Endothelial cell of hepatic sinusoid (primary cell): ENCODE data around the gene TNS1.

ENCODE experiments used
- in situ Hi-C: cut with HindIII; loops from 2 replicates; pipeline ENCODE4 v1.10.0; 2017; ENCODE audit warnings: low sequenced_read_pairs

Gene TNS1

DNA sequence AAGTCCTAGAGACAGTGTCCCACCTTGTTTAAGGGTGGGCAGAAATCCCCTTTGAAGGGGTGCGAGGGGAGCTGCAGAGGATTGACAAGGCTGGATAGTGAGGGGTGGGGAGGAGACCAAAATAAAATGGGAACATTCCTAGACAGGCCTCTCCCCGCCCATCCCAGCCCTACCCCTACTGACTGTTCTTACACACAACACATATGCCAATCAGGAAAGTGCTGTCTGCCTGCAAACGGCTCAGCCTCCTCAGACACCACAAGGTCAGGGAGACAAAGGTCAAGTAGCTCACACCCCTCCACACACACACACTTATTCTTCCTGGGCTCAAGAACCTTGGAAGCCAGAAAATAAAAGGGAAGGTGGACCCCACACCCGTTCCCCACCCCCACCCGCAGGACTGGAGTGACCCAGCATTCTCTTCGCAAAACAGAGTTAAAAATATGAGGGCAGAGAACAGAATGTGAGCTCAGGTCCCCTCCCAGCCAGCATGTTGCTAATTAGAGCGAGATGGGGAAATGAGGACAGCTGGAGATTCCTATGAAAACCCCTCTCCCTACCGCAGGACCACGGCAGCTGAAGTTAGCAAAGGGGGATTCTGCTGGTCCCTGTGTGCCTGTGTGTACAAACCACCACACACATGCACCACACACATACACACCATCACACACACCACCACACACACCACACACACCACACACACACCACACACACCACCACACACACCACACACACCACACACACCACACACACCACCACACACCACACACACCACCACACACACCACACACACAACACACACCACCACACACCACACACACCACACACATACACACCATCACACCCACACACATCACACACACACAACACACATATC is 197.8 kb downstream of the TNS1 start:
- in situ Hi-C loops, result no loop called here

DNA sequence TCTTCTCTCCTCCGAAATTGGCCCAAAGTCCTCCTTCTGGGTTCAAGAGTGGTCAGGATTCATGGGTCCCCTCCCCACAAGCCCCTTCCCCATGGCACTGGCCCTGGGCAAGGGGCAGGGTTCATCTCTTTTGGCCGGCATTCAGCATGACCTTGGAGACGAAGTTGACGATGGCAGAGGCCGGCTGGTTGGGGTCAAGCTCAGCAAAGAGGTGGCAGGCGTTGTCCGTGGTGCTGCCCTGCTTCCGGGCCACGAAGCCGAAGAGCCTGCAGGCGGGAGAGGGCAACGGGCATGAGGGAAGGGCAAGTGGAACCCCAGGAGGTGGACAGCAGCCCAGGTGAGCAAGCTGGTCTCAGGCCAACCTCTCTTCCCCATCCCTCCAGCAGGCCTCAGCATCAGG is 198.5 kb downstream of the TNS1 start:
- in situ Hi-C loops, result no loop called here

DNA sequence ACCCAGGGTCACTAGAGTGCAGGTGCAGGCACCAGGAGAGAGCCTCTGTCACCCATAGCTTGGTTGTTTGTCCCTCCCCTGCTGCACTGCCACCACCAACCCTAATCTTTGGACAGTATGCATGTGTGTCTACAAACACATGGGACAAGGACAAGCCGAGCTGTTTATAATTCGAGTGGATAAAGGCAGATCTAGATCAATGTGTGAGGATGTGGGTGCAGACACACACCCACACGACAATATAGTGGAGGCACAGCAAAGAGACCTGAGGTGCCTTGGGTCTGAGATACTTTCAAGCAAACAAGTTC is 199.2 kb downstream of the TNS1 start:
- in situ Hi-C loops, result no loop called here

DNA sequence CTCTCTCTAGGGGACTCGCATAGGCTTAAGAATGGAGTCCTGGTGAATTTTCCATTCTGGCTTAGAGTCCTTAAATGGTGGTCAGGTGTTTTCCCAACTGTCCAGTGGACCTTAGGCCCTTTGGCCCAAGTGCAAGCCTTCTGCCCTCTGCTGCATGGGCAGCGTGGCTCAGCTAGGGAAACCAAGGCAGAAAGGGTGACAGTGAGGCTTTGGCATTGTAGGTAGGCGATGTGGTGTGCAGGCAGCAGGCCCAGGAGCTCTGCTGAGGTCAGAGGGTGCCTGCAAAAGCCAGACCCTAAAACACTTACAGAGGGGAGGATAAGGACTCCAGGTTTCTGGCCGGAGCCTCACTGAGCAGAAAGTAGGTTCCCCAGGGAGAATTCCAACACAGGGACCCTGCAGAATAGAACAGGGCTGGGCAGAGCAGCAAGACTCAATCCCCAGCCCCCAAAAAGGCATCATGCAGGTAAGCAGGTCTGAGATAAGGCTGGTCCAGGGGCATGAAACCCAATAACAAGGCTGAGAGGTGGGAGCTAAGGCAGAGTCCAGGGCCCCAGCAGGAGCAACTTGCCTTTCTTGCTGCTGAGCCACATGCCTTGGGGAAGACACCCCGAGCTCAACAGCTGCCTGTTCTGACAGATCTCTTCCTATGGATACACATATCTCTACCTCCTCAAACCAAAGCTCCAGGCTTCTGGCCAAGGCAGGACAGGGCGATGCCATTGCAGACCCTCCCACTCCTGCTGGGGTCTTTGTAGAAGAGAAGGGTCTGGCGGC is 199.7 kb downstream of the TNS1 start:
- in situ Hi-C loops, result no loop called here

DNA sequence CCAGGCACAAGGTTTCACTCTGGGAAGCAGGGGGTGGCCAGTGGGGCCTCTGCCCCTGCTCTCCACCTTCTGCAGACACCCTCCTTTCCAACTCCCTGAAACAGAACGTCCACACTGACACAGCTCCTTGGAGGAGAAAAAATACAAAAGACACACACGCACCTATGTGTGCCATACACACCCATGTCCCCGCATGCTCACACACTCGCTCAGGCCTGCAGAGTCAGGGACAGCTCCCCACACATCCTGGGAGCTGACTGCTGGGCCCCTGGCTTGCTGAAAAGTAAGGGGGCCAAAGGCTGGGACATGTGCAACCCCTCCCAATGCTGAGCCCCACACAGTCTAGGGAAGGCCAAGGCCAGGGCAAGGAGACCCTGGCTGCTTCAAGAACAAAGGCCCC is 200.5 kb downstream of the TNS1 start:
- in situ Hi-C loops, result no loop called here

DNA sequence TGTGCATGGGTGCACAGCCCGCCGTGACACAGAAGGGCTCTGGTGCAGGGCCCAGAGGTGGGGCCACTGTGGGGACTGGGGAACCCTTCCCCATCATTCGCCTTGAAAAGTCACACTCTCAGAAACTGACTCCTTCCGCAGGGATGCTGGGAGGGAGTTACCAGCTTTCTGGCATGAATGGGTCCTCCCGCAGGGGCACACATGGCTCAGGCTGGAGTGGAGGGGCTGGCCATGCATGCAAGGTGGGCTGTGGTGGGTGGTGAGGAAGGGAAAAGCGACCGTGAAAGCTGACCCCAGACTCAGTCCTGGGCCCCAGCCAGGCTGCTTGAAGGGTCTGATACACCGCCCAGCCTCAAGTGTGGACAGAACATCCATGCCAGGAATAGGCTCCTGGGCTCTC is 201.1 kb downstream of the TNS1 start:
- in situ Hi-C loops, result no loop called here

DNA sequence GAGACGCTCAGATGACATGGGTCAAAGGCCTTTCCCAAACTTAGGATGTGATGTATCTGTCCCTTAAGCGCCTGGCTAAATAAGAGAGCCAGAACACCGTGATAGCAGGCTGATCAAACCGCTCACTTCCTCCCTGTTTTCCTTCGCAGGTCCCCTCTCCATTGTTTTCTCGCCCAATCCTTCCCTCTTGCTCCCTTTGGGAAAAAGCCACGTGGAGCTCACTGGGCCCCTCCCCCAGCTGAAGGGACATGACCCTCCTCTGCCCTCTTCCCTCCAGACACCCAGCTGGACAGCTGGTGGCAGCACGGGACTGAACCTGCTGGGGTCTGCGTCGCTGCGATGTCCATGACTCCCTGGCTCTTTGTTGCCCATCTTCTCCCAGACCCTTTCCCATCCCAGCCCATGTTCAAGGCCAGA is 201.7 kb downstream of the TNS1 start:
- in situ Hi-C loops, result no loop called here

DNA sequence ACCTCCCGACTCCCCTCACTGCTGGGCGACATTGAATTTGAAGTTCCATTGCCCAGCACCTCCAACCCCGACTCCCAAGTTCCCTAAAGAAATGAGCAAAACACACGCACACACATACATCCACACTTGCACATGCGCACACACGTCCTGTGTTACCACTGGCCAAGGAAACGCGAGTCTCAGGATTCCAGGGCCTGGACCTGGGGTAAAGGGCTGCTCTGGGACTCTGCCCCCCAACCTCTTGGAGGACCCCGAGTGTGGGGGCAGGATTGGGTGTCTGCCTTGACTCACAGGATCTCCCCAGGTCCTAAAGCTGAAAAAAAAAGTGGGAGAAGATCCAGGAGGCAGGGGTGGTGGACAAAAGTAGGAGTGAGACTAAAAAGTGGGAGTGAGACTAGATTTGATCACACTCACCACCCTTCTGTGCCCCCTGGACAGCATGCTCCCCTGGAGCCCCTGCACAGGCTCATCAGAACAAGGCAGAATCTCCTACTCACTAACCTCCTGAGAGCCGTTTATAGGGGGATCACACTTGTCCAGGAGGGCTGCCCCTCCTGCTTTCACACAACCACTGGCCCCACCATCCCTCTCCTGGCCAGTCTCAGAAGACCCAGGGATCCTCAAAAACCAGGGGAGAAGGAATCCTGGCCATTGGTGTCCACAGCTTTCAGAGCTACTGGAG is 202.2 kb downstream of the TNS1 start:
- in situ Hi-C loops, result no loop called here

DNA sequence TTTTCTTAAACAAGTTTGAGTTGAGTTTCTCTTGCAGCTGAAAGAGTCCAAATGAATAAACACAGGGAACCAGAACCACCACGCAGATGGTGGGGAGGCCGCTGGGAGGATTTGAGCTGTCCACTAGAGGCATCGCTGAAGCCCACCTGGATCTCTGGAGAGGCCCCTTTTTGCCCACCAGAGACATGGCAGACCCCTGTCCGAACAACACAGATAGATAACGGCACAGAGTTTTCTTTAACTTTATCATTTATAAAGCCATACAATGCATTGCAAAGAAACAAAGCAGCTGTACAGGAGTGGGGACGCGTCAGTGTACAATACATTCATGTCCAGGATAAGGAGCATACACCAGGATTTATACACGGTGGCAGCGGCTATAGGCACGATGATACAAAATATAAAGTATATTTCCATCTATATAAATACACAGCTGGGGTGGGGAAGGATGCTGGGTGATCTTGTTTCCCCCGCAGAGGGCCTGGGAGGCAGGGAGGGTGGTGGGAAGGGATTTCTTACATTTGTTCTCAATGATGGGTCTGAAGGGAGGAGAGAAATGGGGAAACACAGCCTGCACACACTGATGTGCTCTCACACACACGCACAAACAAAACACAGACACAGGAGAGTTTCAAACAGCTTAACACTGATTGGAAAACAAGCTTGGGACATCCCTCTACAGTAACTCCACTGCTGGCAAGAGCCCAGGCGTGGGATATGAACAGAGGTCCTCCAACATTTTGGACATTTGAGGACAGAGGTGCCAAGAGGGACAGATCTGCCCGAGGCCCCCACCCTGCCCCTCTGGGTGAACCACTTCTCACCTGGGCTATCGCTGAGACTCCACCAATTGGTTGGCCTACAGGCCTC is 203.0 kb downstream of the TNS1 start:
- in situ Hi-C loops, result loop anchor here (5.0 kb wide), 1 partner anchor 63 kb away; no protein-coding TSS in a partner anchor

DNA sequence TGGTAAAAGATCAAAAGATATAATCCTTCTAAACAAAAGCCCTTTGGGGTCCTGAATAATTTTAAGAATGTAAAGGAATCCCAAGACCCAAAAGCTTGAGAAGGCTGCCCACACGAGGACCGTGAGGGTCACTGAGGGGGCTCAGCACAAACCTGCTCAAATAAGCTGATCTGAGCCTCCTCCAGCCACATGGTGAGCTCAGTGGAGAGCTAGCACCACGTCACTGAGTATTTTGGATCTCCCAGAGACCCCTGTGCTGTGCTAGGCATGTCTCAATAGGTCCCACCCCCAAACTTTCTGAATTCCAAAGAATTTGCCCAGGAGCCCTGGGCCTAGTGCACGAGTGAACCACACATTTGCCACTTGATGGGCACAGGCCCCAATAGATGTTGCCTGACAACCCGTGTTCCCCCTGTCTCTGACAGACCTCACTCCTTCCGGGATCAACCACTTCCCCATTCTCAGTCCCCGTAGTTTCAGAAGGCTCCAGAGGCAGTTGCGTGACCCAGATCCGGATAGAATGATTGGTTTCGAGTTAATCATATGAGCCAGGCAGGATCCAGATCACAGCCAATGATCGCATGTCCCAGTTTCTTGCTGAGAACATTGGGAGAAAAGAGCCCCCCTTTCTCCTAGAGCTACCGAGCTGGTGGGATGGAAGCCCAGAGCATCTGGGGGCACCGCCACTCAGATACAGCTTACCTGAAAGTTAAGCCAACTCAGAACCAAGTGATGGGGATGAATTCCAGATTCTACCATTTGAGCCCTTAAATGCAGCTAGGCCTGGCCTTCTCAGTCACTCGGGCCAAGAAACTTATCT is 203.8 kb downstream of the TNS1 start:
- in situ Hi-C loops, result loop anchor here (5.0 kb wide), 1 partner anchor 63 kb away; no protein-coding TSS in a partner anchor

DNA sequence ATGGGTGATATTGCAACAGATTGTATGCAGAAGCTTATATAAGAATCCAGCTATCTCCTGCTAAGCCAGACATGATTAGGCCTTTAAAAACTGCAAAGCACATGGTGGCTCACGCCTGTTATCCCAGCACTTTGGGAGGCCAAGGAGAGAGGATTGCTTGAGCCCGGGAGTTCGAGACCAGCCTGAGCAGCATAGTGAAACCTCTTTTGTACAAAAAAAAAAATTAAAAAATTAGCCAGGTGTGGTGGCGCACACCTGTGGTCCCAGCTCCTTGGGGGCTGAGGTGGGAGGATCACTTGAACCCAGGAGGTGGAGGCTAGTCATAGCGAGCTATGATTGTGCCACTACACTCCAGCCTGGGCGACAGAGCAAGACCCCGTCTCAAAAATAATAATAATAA is 204.6 kb downstream of the TNS1 start:
- in situ Hi-C loops, result loop anchor here (5.0 kb wide), 1 partner anchor 64 kb away; no protein-coding TSS in a partner anchor

DNA sequence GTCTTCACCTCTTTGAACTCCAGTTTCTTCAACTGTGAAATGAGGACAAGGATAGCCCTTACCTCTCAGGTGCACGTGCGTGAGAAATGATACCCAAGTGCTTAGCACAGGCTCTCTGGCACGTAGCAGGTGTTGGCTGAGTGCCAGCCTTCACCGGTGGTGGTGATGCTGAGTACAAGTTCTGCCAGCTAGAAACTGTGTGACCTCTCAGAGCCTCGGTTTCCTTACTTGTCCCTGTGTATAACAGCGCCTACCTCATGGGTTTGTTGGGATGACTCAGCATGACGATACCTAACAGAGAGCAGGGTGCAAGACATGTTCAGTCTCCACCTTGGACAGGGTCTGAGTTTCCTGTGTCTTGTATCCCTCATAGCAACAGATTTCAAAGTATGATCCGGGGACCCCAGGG is 205.1 kb downstream of the TNS1 start:
- in situ Hi-C loops, result loop anchor here (5.0 kb wide), 1 partner anchor 65 kb away; no protein-coding TSS in a partner anchor

DNA sequence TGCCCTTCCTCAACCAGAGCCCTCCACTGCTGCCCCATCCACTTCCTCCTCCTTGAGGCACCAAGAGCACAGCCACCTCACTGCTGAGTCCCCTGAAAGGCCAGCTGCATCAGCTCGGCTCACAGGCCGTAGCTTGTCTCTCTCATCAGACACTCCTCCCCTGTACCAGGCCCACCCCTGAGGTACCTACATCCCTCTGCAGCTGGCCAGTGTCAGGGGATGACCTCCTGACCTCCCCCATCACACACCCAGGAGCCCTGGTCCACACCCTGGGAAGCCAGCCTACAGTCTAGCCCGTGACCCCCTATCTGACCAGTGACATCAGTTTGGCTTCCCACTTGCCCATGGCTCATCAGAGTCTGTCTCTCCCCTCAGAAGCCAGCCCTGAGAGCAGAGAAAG is 205.6 kb downstream of the TNS1 start:
- in situ Hi-C loops, result loop anchor here (5.0 kb wide), 1 partner anchor 65 kb away; no protein-coding TSS in a partner anchor

DNA sequence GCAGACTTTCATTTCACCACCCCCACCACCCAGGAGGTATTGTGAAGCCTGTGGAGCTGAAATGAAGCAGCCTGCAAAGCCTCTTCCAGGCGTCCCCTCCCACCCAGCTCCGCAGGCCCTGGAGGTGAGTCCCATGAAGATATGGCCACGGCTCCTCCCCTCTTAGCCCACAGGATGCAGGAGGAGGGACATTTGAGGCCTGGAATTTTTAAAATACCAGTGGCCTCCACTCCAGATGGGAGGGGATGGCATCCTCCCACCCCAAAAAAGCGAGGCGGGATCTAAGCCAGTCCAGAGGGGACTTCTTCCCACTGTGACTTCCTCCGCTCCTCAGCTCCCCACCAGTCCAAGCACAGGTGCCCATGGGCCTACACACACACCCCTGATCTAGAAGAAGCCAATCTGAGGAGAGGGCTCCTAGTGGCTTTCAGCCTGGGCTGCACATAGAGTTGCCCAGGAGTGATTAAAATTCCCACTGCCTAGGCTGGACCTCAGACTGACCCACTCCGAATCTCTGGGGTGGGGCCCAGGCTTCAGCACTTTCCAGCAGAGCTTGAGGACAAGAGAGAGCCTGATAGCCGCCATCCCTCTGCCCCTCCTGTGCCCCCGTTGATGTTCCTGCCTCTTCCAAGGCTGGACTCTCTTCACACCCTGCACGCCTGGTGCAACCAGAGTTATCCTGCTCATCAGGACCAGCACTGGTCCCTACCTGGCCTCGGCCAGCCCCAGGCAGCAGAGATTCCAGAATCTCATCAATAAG is 206.9 kb downstream of the TNS1 start:
- in situ Hi-C loops, result loop anchor here (5.0 kb wide), 1 partner anchor 66 kb away; no protein-coding TSS in a partner anchor

DNA sequence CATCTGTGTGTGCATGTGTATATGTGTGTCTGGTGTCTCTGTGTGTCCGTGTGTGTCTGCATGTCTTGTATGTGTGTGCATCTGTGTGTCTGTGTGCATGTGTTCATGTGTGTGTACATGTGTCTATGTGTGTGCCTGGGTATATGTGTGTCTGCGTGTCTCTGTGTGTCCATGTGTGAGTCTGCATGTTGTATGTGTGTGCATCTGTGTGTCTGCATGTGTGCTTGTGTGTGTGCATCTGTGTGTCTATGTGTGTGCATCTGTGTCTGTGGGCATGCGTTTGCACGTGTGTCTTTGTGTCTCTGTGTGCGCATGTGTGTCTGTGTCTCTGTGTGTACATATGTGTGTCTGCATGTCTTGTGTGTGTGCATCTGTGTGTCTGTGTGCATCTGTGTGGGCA is 207.7 kb downstream of the TNS1 start:
- in situ Hi-C loops, result loop anchor here (5.0 kb wide), 1 partner anchor 67 kb away; no protein-coding TSS in a partner anchor

DNA sequence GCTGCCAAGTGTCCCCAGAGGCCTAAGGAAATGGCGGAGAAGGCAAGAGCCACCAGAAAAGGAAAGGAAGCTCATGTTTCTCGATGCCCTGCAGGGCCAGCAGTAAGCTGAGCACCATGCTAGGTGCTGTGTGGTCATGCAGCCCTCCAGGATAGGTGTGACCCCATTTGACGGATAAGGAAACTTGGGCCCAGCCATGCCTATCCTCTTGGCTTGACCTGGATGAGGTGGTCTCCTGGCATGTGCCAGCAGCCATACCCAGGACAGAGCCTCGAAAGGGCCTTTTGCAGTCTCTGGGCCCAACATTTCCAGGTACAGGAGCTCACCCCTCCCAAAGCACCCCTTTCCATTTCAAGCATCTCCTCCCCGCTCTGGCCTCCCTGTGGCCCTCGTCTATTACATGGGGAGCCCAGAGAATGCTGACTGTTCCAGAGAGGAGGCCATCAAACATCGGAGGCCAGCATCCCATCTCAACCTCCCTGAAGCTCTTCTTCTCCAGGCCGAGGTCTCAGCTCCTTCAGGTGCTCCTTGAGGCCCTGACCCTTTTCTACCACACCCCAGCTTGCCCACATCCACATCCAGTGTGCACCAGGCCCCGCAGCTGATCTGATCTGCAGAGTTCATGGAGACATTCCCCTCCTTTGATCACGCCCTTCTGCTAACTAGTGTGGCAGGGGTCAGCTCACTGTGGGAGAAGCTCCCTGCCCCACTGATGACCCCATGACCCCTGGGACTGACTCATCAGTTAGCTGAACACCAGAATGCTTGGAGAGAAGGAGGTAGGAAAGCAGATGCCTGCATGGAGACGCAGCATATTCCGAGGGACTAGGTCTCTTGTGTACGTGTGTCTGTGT is 208.4 kb downstream of the TNS1 start:
- in situ Hi-C loops, result no loop called here

DNA sequence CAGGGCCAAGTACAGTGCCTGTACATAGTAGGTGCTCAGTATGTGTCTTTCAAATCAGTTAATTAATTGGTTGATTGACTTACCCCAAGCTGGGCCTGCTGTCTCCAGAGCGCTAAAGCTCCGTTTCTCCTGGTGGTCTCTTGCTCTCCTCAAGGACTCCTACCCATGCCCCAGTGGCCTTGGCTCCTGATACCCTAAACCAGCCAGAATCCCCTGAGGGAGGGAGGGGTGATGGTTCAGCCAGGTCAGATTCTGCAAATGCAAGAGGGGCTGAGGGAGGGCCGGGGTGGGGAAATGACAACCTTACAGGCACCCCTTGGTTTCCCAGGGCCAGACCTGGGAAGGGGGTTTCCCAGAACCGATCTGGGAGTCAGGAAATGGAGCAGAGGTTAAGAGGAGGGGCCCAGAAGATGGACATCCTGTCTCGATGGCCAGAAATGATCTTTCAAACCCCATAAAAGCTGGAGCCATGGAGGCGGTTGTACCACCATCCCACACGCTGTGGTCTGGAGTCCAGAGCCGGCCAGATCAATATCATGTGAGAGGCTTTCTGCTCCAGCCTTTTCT is 209.1 kb downstream of the TNS1 start:
- in situ Hi-C loops, result no loop called here
